ENCODE results near the gene CD248. TPM values are rescaled to one million over a fixed set of nuclear protein-coding genes. Genes with fewer than 3 reads are reported as not detected.

CD248 gene
- total RNA-seq, 1 experiment from 2014 or later: 2.6 TPM

- TF ChIP-seq ATF2 (CRISPR knock-in tag; IDR thresholded peaks at IDR 0.05; ENCODE audit: borderline replicate concordance, low read depth): no peak
- TF ChIP-seq E2F1 (CRISPR knock-in tag; IDR thresholded peaks at IDR 0.05): no peak
- no peak for TF ChIP-seq MLX (CRISPR knock-in tag; IDR thresholded peaks at IDR 0.05)
- TF ChIP-seq PRRX2 (CRISPR knock-in tag; IDR thresholded peaks at IDR 0.05): no peak
- no peak for TF ChIP-seq E2F5 (CRISPR knock-in tag; IDR thresholded peaks at IDR 0.05)
- no peak for TF ChIP-seq TEAD1 (CRISPR knock-in tag; IDR thresholded peaks at IDR 0.05)
- no peak for TF ChIP-seq ETV6 (CRISPR knock-in tag; IDR thresholded peaks at IDR 0.05)
These were observed 2.7 kb downstream of the CD248 start (continued) for GRCh38 chr11:66314186-66314501.

GRCh38 chr11:66313321-66314185, 3.3 kb downstream of the CD248 start:
- Mint-ChIP-seq H3K27ac (peak overlapping the region; percentile 96), H3K27me3 (ENCODE audit: low read depth) (peaks cover 5% of the 10 kb centered on the region; the same call in 1 of the 2 replicates), H3K36me3 (peaks cover 2% of the 10 kb centered on the region; the same call in 1 of the 2 replicates), H3K4me3 (peak overlapping the region; percentile 87), H3K9me3 (peaks cover under 1% of the 10 kb centered on the region), H3K4me1 (peaks cover 25% of the 10 kb centered on the region)
- ATAC-seq: peak; percentile 6
- DNase-seq (ENCODE audit: low spot score): peak; percentile 78
- TF ChIP-seq AFF4 (CRISPR knock-in tag; IDR thresholded peaks at IDR 0.05; ENCODE audit: borderline replicate concordance) (no peak), PRRX2 (CRISPR knock-in tag; IDR thresholded peaks at IDR 0.05) (no peak), ZNF425 (CRISPR knock-in tag; conservative IDR thresholded peaks at IDR 0.05) (no peak), NR3C1 (CRISPR knock-in tag; conservative IDR thresholded peaks at IDR 0.05; ENCODE audit: low read depth) (no peak), FOXJ3 (CRISPR knock-in tag; IDR thresholded peaks at IDR 0.05; ENCODE audit: borderline replicate concordance) (no peak), GABPB1 (CRISPR knock-in tag; IDR thresholded peaks at IDR 0.05) (0 out of 2 replicates have a peak, but pooled peaks have one; percentile 17), SMAD3 (CRISPR knock-in tag; IDR thresholded peaks at IDR 0.05; ENCODE audit: borderline replicate concordance) (no peak), SP1 (CRISPR knock-in tag; conservative IDR thresholded peaks at IDR 0.05) (peak; percentile 55; the same call in 1 of the 2 replicates), E2F1 (CRISPR knock-in tag; IDR thresholded peaks at IDR 0.05) (no peak), HMGA2 (CRISPR knock-in tag; IDR thresholded peaks at IDR 0.05) (no peak), EMX1 (CRISPR knock-in tag; IDR thresholded peaks at IDR 0.05) (no peak), JUN (CRISPR knock-in tag; IDR thresholded peaks at IDR 0.05) (no peak), ZNF121 (CRISPR knock-in tag; IDR thresholded peaks at IDR 0.05) (0 out of 2 replicates have a peak, but pooled peaks have one; percentile 13), ZNF423 (CRISPR knock-in tag; IDR thresholded peaks at IDR 0.05) (no peak), TEAD1 (CRISPR knock-in tag; IDR thresholded peaks at IDR 0.05) (no peak), SOX15 (CRISPR knock-in tag; IDR thresholded peaks at IDR 0.05) (no peak), CBFB (CRISPR knock-in tag; IDR thresholded peaks at IDR 0.05; ENCODE audit: low read depth) (no peak), KAT7 (CRISPR knock-in tag; IDR thresholded peaks at IDR 0.05; ENCODE audit: borderline replicate concordance) (no peak), NFATC4 (CRISPR knock-in tag; IDR thresholded peaks at IDR 0.05) (no peak), IRF2 (CRISPR knock-in tag; IDR thresholded peaks at IDR 0.05; ENCODE audit: borderline replicate concordance, low read depth) (no peak)
- ChIA-PET POLR2A (interaction anchor here (0.6 to 2.8 kb wide), 15 partner anchors 9 to 487 kb away, joined by 3 to 20 read pairs (median 6); partner anchors contain the start of genes BRMS1, NPAS4, RIN1 and SLC29A2), CTCF (interaction anchor here (0.7 to 5.8 kb wide), 40 partner anchors 9 to 607 kb away, joined by 3 to 319 read pairs (median 10); partner anchors contain the start of genes B4GAT1, BRMS1, DPP3 and FIBP)
